H1 (cell line): Measurements from ENCODE around the gene ANKS1B. TPM values are rescaled to one million over a fixed set of nuclear protein-coding genes. Genes with fewer than 3 reads are reported as not detected.

Source experiments
- CTCF ChIA-PET: fragments of 300-600 bp; sonication (Branson Sonifier 250); formaldehyde crosslinking; loops from one replicate; lab custom pipeline; 2021; ENCODE audit not compliant: partially characterized antibody; lab: Charles Lee
- POLR2A ChIA-PET: fragments of 300-600 bp; sonication (Branson Sonifier 250); formaldehyde crosslinking; loops from one replicate; lab custom pipeline; 2021; ENCODE audit warnings: inconsistent platforms; ENCODE audit not compliant: partially characterized antibody; lab: Charles Lee
- DNase-seq, 2 experiments: peaks; one replicate each; pipeline versions ENCODE4 v3.0.0 to v3.0.0-alpha.2; 2010 to 2022; ENCODE audit warnings: low spot score in 2 of 2, low read depth in 1 of 2, mixed read lengths in 1 of 2
- FAIRE-seq: peaks from 2 replicates; lab custom pipeline; 2011; peaks lifted over from hg19 to GRCh38; lab: Jason Lieb, UNC
- H2AFZ ChIP-seq: 2 replicates; pipeline ENCODE4 v1.8.1; 2012; ENCODE audit warnings: low read length, inconsistent platforms
- H2AK5ac ChIP-seq: 2 replicates; pipeline ENCODE4 v1.6.1; 2013; ENCODE audit warnings: low read depth, low read length
- H2BK120ac ChIP-seq: replicated peaks from 2 replicates; pipeline ENCODE3; 2013; ENCODE audit warnings: low read depth, low read length, inconsistent platforms
- H2BK12ac ChIP-seq: 2 replicates; pipeline ENCODE4 v1.6.1; 2013; ENCODE audit warnings: low read depth, low read length
- H2BK15ac ChIP-seq: 2 replicates; pipeline ENCODE4 v1.6.1; 2013; ENCODE audit warnings: low read length
- H2BK20ac ChIP-seq: 2 replicates; pipeline ENCODE4 v1.6.1; 2013; ENCODE audit warnings: low read length
- H2BK5ac ChIP-seq: 2 replicates; pipeline ENCODE4 v1.6.1; 2013; ENCODE audit warnings: low read depth, low read length
- H3K14ac ChIP-seq: 2 replicates; pipeline ENCODE4 v1.6.1; 2013; ENCODE audit warnings: inconsistent platforms; ENCODE audit not compliant: insufficient read length
- H3K18ac ChIP-seq: 2 replicates; pipeline ENCODE4 v1.6.1; 2013; ENCODE audit warnings: low read length; ENCODE audit errors: extremely low read depth
- H3K23ac ChIP-seq: 2 replicates; pipeline ENCODE4 v1.6.1; 2013; ENCODE audit warnings: inconsistent platforms; ENCODE audit not compliant: insufficient read length
- H3K23me2 ChIP-seq: 2 replicates; pipeline ENCODE4 v1.6.1; 2013; ENCODE audit warnings: low read depth, low read length
- H3K27ac ChIP-seq: 2 replicates; pipeline ENCODE4 v1.6.1; 2011; ENCODE audit warnings: low read depth, low read length, inconsistent platforms
- H3K27me3 ChIP-seq, 4 experiments: replicated peaks in 1 of 4; 1 replicate in 1 of 4; 2 replicates in 3 of 4; pipeline versions ENCODE4 v1.6.1 to v1.8.1; 2011 to 2013; ENCODE audit warnings: low read length in 3 of 4, mild to moderate bottlenecking in 3 of 4, inconsistent platforms in 2 of 4, mixed read lengths in 2 of 4, moderate library complexity in 1 of 4; ENCODE audit not compliant: control insufficient read depth in 3 of 4, insufficient read depth in 3 of 4; ENCODE audit errors: extremely low read depth in 1 of 4
- H3K36me3 ChIP-seq, 4 experiments: 2 replicates each; pipeline versions ENCODE4 v1.6.1 to v1.8.1; 2011 to 2013; ENCODE audit warnings: mild to moderate bottlenecking in 4 of 4, low read length in 3 of 4, moderate library complexity in 2 of 4, control low read depth in 1 of 4, inconsistent platforms in 1 of 4; ENCODE audit not compliant: insufficient read depth in 4 of 4, control insufficient read depth in 2 of 4
- H3K4ac ChIP-seq: replicated peaks from 2 replicates; pipeline ENCODE3; 2013; ENCODE audit warnings: low read length, low read depth, mixed read lengths, inconsistent platforms; ENCODE audit not compliant: insufficient read length
- H3K4me1 ChIP-seq, 4 experiments: replicated peaks in 1 of 4; 1 replicate in 1 of 4; 2 replicates in 3 of 4; pipeline versions ENCODE4 v1.6.1 to v1.8.1; 2011 to 2013; ENCODE audit warnings: low read length in 3 of 4, inconsistent platforms in 2 of 4, mixed read lengths in 1 of 4; ENCODE audit not compliant: insufficient read depth in 4 of 4, control insufficient read depth in 3 of 4
- H3K4me2 ChIP-seq, 2 experiments: 2 replicates each; pipeline versions ENCODE4 v1.6.1 to v1.8.1; 2011 to 2013; ENCODE audit warnings: low read depth in 2 of 2, low read length in 2 of 2, control low read depth in 1 of 2, inconsistent platforms in 1 of 2, mild to moderate bottlenecking in 1 of 2; ENCODE audit not compliant: insufficient read depth in 1 of 2
- H3K4me3 ChIP-seq, 4 experiments: fragments of 200-600, 300-600 bp in 1 of 4; sonication (generic), shearing (Covaris generic), sonication (Bioruptor Twin) in 1 of 4; 2 replicates each; pipeline versions ENCODE4 v1.5.1 to v1.8.1; 2011 to 2016; ENCODE audit warnings: low read length in 4 of 4, low read depth in 3 of 4, control low read depth in 2 of 4, inconsistent platforms in 2 of 4, mild to moderate bottlenecking in 2 of 4, mixed read lengths in 1 of 4, moderate library complexity in 1 of 4; ENCODE audit not compliant: insufficient read depth in 2 of 4; ENCODE audit errors: extremely low read depth in 1 of 4
- H3K56ac ChIP-seq: replicated peaks from 2 replicates; pipeline ENCODE3; 2013; ENCODE audit warnings: low read depth, mild to moderate bottlenecking, mixed read lengths, low read length, inconsistent platforms; ENCODE audit not compliant: insufficient read length
- H3K79me1 ChIP-seq: 2 replicates; pipeline ENCODE4 v1.6.1; 2013; ENCODE audit warnings: low read depth, low read length, control low read depth
- H3K79me2 ChIP-seq, 2 experiments: 2 replicates each; pipeline versions ENCODE4 v1.6.1 to v1.8.1; 2012 to 2013; ENCODE audit warnings: low read length in 2 of 2, mild to moderate bottlenecking in 2 of 2, inconsistent platforms in 1 of 2; ENCODE audit not compliant: insufficient read depth in 2 of 2, control insufficient read depth in 1 of 2
- H3K9ac ChIP-seq, 4 experiments: replicated peaks in 1 of 4; 1 replicate in 1 of 4; 2 replicates in 3 of 4; pipeline versions ENCODE4 v1.6.1 to v1.8.1; 2011 to 2013; ENCODE audit warnings: low read depth in 3 of 4, low read length in 3 of 4, control low read depth in 2 of 4, mild to moderate bottlenecking in 2 of 4, moderate library complexity in 2 of 4, inconsistent platforms in 1 of 4; ENCODE audit errors: extremely low read depth in 1 of 4
- H3K9me3 ChIP-seq, 2 experiments: 2 replicates each; pipeline versions ENCODE4 v1.6.1 to v1.8.1; 2012 to 2013; ENCODE audit warnings: mild to moderate bottlenecking in 2 of 2, moderate library complexity in 2 of 2, control low read depth in 1 of 2, inconsistent platforms in 1 of 2, low read depth in 1 of 2, low read length in 1 of 2, mixed read lengths in 1 of 2; ENCODE audit not compliant: insufficient read depth in 2 of 2
- H4K20me1 ChIP-seq, 2 experiments: replicated peaks in 1 of 2; 2 replicates each; pipeline versions ENCODE3 to v1.8.1; 2011 to 2013; ENCODE audit warnings: inconsistent platforms in 2 of 2, low read length in 2 of 2, mild to moderate bottlenecking in 1 of 2; ENCODE audit not compliant: insufficient read depth in 2 of 2, control insufficient read depth in 1 of 2
- H4K5ac ChIP-seq: 2 replicates; pipeline ENCODE4 v1.6.1; 2013; ENCODE audit warnings: low read length, low read depth, mixed read lengths, inconsistent platforms; ENCODE audit not compliant: insufficient read length
- H4K8ac ChIP-seq: 2 replicates; pipeline ENCODE4 v1.8.0; 2013; ENCODE audit warnings: mild to moderate bottlenecking, moderate library complexity, low read length, inconsistent platforms; ENCODE audit not compliant: insufficient read depth; ENCODE audit errors: extremely low read depth
- H4K91ac ChIP-seq: replicated peaks from 2 replicates; pipeline ENCODE3; 2013; ENCODE audit warnings: low read length, mixed read lengths, inconsistent platforms; ENCODE audit not compliant: insufficient read length
- CHD2 ChIP-seq: IDR thresholded peaks from 2 replicates; pipeline ENCODE4 v1.6.1; 2012; ENCODE audit warnings: low read length, improper control_type of control experiment
- E2F6 ChIP-seq: IDR thresholded peaks from 2 replicates; pipeline ENCODE4 v1.6.1; 2012; ENCODE audit warnings: inconsistent platforms
- EZH2 ChIP-seq: fragments of 200-600 bp; sonication (generic); IDR thresholded peaks from 2 replicates; pipeline ENCODE4 v1.7.1; 2012; ENCODE audit warnings: low read depth, mild to moderate bottlenecking, moderate library complexity, low read length, inconsistent platforms; ENCODE audit not compliant: severe bottlenecking
- GTF2F1 ChIP-seq: IDR thresholded peaks from 2 replicates; pipeline ENCODE4 v1.6.1; 2012; ENCODE audit warnings: low read depth, low read length, improper control_type of control experiment, borderline replicate concordance
- HDAC2 ChIP-seq, 2 experiments: fragments of 300-600 bp in 1 of 2; sonication (generic) in 1 of 2; IDR thresholded peaks; 2 replicates each; pipeline ENCODE4 v1.6.1; 2011 to 2012; ENCODE audit warnings: low read depth in 2 of 2, low read length in 2 of 2, mild to moderate bottlenecking in 2 of 2, moderate library complexity in 2 of 2, borderline replicate concordance in 1 of 2, inconsistent platforms in 1 of 2
- MAFK ChIP-seq: IDR thresholded peaks from 2 replicates; pipeline ENCODE4 v1.6.1; 2012; ENCODE audit warnings: low read depth, mild to moderate bottlenecking, improper control_type of control experiment, low read length
- NANOG ChIP-seq: IDR thresholded peaks from 2 replicates; pipeline ENCODE4 v1.6.1; 2011; ENCODE audit warnings: low read length, low read depth, mild to moderate bottlenecking, inconsistent platforms; ENCODE audit not compliant: insufficient read depth, poor library complexity, severe bottlenecking
- POU5F1 ChIP-seq: IDR thresholded peaks from 2 replicates; pipeline ENCODE4 v1.6.1; 2011; ENCODE audit warnings: low read depth, mild to moderate bottlenecking, low read length, moderate library complexity
- SIX5 ChIP-seq: IDR thresholded peaks from 2 replicates; pipeline ENCODE4 v1.6.1; 2011; ENCODE audit warnings: mild to moderate bottlenecking, low read depth, low read length
- ZNF274 ChIP-seq: IDR thresholded peaks from 2 replicates; pipeline ENCODE4 v1.7.0; 2012; ENCODE audit warnings: low read length, borderline replicate concordance; ENCODE audit errors: extremely low read depth
- WGBS, 2 experiments: shearing (Covaris generic) in 1 of 2; methylation state at CpG; one replicate each; pipeline versions ENCODE4 v1.1.6 to v1.1.7; 2013 to 2015; ENCODE audit warnings: low lambda C conversion rate in 2 of 2, mixed read lengths in 2 of 2, inconsistent platforms in 1 of 2, low coverage in 1 of 2, missing lambda C conversion rate in 1 of 2; ENCODE audit not compliant: insufficient replicate concordance in 2 of 2, insufficient coverage in 1 of 2, insufficient read length in 1 of 2; ENCODE audit errors: extremely low coverage in 1 of 2, missing lambda C conversion rate in 1 of 2; 5-methylcytosine and 5-hydroxymethylcytosine counted together
- polyA plus RNA-seq, 7 experiments: library from polyadenylated mRNA; depleted of rRNA in 3 of 7; stranded (reverse) in 5 of 7; unstranded in 2 of 7; fragments of >200 nt in 5 of 7; fragments of 200-250 nt in 2 of 7; gene quantifications; 1 replicate in 5 of 7; 2 replicates in 1 of 7; 4 replicates in 1 of 7; pipeline versions ENCODE4 v1.2.1 to v1.2.3, GENCODE V29; 2011 to 2013; ENCODE audit warnings: missing spikeins in 2 of 7, mixed read lengths in 2 of 7
- total RNA-seq: library from RNA; stranded (reverse); fragmentation: NEBNext Ultra II Directional; extraction: Animal tissue kit (Norgen Biotek cat#: 25700); gene quantifications from 2 replicates; pipeline ENCODE4 v1.2.1, GENCODE V29; 2021
- TF ChIP-seq, protein P1 (sequence below), 3 experiments: IDR thresholded peaks; 1 replicate in 2 of 3; 2 replicates in 1 of 3; pipeline versions ENCODE4 v1.5.1 to v1.6.1; 2011; ENCODE audit warnings: low read length in 3 of 3, mild to moderate bottlenecking in 3 of 3, inconsistent platforms in 2 of 3, low read depth in 1 of 3, moderate library complexity in 1 of 3; ENCODE audit not compliant: insufficient read depth in 1 of 3; ENCODE audit errors: control extremely low read depth in 1 of 3

The ANKS1B gene
- total and polyA plus RNA-seq, 2 of the 8 experiments (the other 6 are each of a cell fraction or from before 2014, with no cell fraction given): 2.7 to 6.1 TPM

DNA sequence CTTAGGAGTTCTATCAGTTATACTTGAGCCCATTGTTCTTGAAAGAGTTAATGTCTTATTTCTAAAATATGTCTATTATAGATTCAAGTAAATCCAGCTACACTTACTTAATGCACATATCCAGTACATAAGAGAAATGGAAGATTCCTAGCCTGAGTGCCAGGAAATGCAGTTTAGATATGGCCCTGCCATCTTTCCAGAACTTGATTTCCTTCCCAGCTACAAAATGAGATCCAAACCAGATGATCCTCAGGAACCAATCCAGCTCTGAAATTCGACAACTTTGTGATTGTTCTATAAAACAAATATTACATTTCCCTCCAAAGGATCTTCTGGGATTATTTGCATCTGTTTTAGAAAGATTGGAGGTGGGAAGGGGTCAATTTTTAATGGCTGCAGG, 654.5 kb downstream of the ANKS1B start:
- H3K4me2 ChIP-seq: no peak overlapping the region
- H3K23ac ChIP-seq: no peak overlapping the region
- no peak overlapping the region for H2BK5ac ChIP-seq
- no peaks in the 10 kb centered on the region for H3K79me2 ChIP-seq
- H3K4me3 ChIP-seq: no peak overlapping the region
- H2BK20ac ChIP-seq: no peak overlapping the region
- no peaks in the 10 kb centered on the region for H4K20me1 ChIP-seq
- no peak overlapping the region for H3K56ac ChIP-seq
- FAIRE-seq: no peak
- no peak overlapping the region for H3K4ac ChIP-seq
- ChIA-PET CTCF (no interaction called here), POLR2A (no interaction called here)
- no peaks in the 10 kb centered on the region for H3K23me2 ChIP-seq
- no peak overlapping the region for H3K27ac ChIP-seq
- H3K9ac ChIP-seq: no peak overlapping the region
- H2AFZ ChIP-seq: no peak overlapping the region
- no peak overlapping the region for H4K8ac ChIP-seq
- no peak overlapping the region for H3K18ac ChIP-seq
- WGBS, 2 experiments: 76% methylated on average over 1 of the region's 1 CpG; no CpG with 5 or more reads in 1 of the 2 experiments
- H2AK5ac ChIP-seq: no peak overlapping the region
- no peaks in the 10 kb centered on the region for H3K27me3 ChIP-seq
- no peak overlapping the region for H2BK15ac ChIP-seq
- H2BK120ac ChIP-seq: no peak overlapping the region
- no peak overlapping the region for H2BK12ac ChIP-seq
- no peak for DNase-seq
- H3K9me3 ChIP-seq: no peaks in the 10 kb centered on the region
- no peaks in the 10 kb centered on the region for H3K36me3 ChIP-seq
- H3K79me1 ChIP-seq: no peaks in the 10 kb centered on the region
- H3K4me1 ChIP-seq: no peaks in the 10 kb centered on the region
- no peak overlapping the region for H4K91ac ChIP-seq
- H3K14ac ChIP-seq: no peak overlapping the region
- no peak overlapping the region for H4K5ac ChIP-seq
- TF ChIP-seq E2F6 (no peak), EZH2 (no peak), NANOG (no peak), SIX5 (no peak), HDAC2 (IDR thresholded peaks at IDR 0.05; ENCODE audit: borderline replicate concordance in 1 of 2, low read depth in 2 of 2, low read length in 2 of 2) (no peak), ZNF274 (no peak), MAFK (no peak), GTF2F1 (no peak), CHD2 (no peak), POU5F1 (no peak)
- TF ChIP-seq, protein P1, sequence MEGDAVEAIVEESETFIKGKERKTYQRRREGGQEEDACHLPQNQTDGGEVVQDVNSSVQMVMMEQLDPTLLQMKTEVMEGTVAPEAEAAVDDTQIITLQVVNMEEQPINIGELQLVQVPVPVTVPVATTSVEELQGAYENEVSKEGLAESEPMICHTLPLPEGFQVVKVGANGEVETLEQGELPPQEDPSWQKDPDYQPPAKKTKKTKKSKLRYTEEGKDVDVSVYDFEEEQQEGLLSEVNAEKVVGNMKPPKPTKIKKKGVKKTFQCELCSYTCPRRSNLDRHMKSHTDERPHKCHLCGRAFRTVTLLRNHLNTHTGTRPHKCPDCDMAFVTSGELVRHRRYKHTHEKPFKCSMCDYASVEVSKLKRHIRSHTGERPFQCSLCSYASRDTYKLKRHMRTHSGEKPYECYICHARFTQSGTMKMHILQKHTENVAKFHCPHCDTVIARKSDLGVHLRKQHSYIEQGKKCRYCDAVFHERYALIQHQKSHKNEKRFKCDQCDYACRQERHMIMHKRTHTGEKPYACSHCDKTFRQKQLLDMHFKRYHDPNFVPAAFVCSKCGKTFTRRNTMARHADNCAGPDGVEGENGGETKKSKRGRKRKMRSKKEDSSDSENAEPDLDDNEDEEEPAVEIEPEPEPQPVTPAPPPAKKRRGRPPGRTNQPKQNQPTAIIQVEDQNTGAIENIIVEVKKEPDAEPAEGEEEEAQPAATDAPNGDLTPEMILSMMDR (IDR thresholded peaks at IDR 0.05; ENCODE audit: control extremely low read depth in 1 of 3, insufficient read depth in 1 of 3, low read depth in 1 of 3, low read length in 3 of 3): no peak
